Body of pancreas (tissue), 4 donors: ENCODE data around the gene SLC35D1. TPM values are rescaled to one million over a fixed set of nuclear protein-coding genes. Genes with fewer than 3 reads are reported as not detected.

Experiments used
- ATAC-seq: fragments of 150-250 bp; one replicate; pipeline ENCODE4 v1.9.1; 2016
- DNase-seq, 4 donors: peaks; one replicate each; pipeline ENCODE4 v3.0.0-alpha.2; 2019
- H3K27ac ChIP-seq, 4 donors: fragments of 200-600 bp; sonication (generic); 1 replicate in 3 of 4; 2 replicates in 1 of 4; pipeline versions ENCODE4 v1.5.1 to v1.6.1; 2016 to 2019; ENCODE audit warnings: mild to moderate bottlenecking in 1 of 4, mixed read lengths in 1 of 4, moderate library complexity in 1 of 4
- H3K27me3 ChIP-seq, 2 donors: fragments of 200-600 bp; sonication (generic); one replicate each; pipeline ENCODE4 v1.6.0; 2016; ENCODE audit warnings: mild to moderate bottlenecking in 1 of 2
- H3K36me3 ChIP-seq, 2 donors: fragments of 200-600 bp; sonication (generic); replicated peaks in 1 of 2; 2 replicates each; pipeline ENCODE4 v1.5.1; 2016; ENCODE audit warnings: low read depth in 2 of 2; ENCODE audit not compliant: insufficient read depth in 1 of 2
- H3K4me1 ChIP-seq: fragments of 200-600 bp; sonication (generic); one replicate; pipeline ENCODE4 v1.6.0; 2016
- H3K4me3 ChIP-seq, 2 donors: fragments of 200-600 bp; sonication (generic); 1 replicate in 1 of 2; 2 replicates in 1 of 2; pipeline ENCODE4 v1.5.1; 2016 to 2019
- H3K9me3 ChIP-seq, 3 donors: fragments of 200-600 bp; sonication (generic); 1 replicate in 2 of 3; 2 replicates in 1 of 3; pipeline ENCODE4 v1.5.1; 2016
- CTCF ChIP-seq, 7 experiments: fragments of 450-650 bp in 4 of 7; fragments of 200-600 bp in 3 of 7; sonication (generic) in 3 of 7; IDR thresholded peaks; one replicate each; pipeline ENCODE4 v1.5.1; 2016 to 2019; ENCODE audit warnings: antibody characterized with exemption in 7 of 7
- POLR2A ChIP-seq, 3 donors: fragments of 450-650 bp; IDR thresholded peaks; one replicate each; pipeline ENCODE4 v1.6.1; 2016; ENCODE audit warnings: antibody characterized with exemption in 3 of 3, mild to moderate bottlenecking in 2 of 3
- WGBS, 2 donors: methylation state at CpG; one replicate each; pipeline ENCODE4 v1.1.5; 2017; 5-methylcytosine and 5-hydroxymethylcytosine counted together
- intact Hi-C: fragments of 100-400 bp; cut with DNase I; formaldehyde crosslinking; loops from one replicate; pipeline ENCODE4 v1.15.1; 2023
- total RNA-seq, 2 donors: library from RNA; depleted of rRNA; stranded (reverse); fragments of >200 nt; gene quantifications; one replicate each; pipeline ENCODE4 v1.1.0, GENCODE V29; 2016

SLC35D1 gene
- total RNA-seq, 2 donors from 2014 or later, result 5.6 to 9.9 TPM

- 0% methylated on average over 28 of the region's 34 CpGs; no CpG with 5 or more reads in 1 of the 2 donors for WGBS, 2 donors
- TF ChIP-seq CTCF (IDR thresholded peaks at IDR 0.05), result peak in 1 of 7 experiments; percentile 3
- peak in 1 of 3 donors; percentile 85 for TF ChIP-seq POLR2A (IDR thresholded peaks at IDR 0.05)
- Histone ChIP-seq H3K27ac (peak overlapping the region; percentile 89 to 98 (median 94)), H3K36me3 (peaks cover 0 to 1% of the 10 kb centered on the region in 2 donors), H3K9me3 (no peaks in the 10 kb centered on the region), H3K27me3 (no peaks in the 10 kb centered on the region), H3K4me1 (peaks cover 7% of the 10 kb centered on the region), H3K4me3 (peak overlapping the region; percentile 37 to 61)
- ATAC-seq, result peak; percentile 91
- intact Hi-C loops, result no loop called here
- peak; percentile 71 to 81 (median 75) for DNase-seq
Measured at GRCh38 chr1:67053535-67053784, 488 bp downstream of the SLC35D1 start.

GRCh38 chr1:67052741-67053534 lies 1.0 kb downstream of the SLC35D1 start:
- H3K36me3 ChIP-seq, result peaks cover 0 to 1% of the 10 kb centered on the region in 2 donors
- intact Hi-C loops, result no loop called here
- no peak for TF ChIP-seq POLR2A (IDR thresholded peaks at IDR 0.05)
- TF ChIP-seq CTCF (IDR thresholded peaks at IDR 0.05), result no peak
- H3K9me3 ChIP-seq, result no peaks in the 10 kb centered on the region
- 1% methylated on average over 25 of the region's 25 CpGs for WGBS, 2 donors
- H3K4me1 ChIP-seq, result peaks cover 7% of the 10 kb centered on the region
- DNase-seq (peak; percentile 28 to 48 (median 38)), ATAC-seq (peak; percentile 34)
- no peaks in the 10 kb centered on the region for H3K27me3 ChIP-seq
- H3K27ac ChIP-seq, result peak overlapping the region; percentile 89 to 98 (median 94)
- H3K4me3 ChIP-seq, result peak overlapping the region; percentile 37 to 61

- TF ChIP-seq POLR2A (IDR thresholded peaks at IDR 0.05) (no peak), CTCF (IDR thresholded peaks at IDR 0.05) (no peak)
- H3K36me3 ChIP-seq, result peaks cover 0 to 1% of the 10 kb centered on the region in 2 donors
- ATAC-seq (no peak), DNase-seq (no peak)
- H3K27me3 ChIP-seq, result no peaks in the 10 kb centered on the region
- H3K9me3 ChIP-seq, result no peaks in the 10 kb centered on the region
- WGBS, 2 donors, result 34 to 39% methylated on average over 4 of the region's 4 CpGs
- H3K27ac ChIP-seq, result no peak overlapping the region
- intact Hi-C loops, result no loop called here
- H3K4me3 ChIP-seq, result no peak overlapping the region
- H3K4me1 ChIP-seq, result peaks cover 7% of the 10 kb centered on the region
Measured at GRCh38 chr1:67051196-67051595, 2.8 kb downstream of the SLC35D1 start.

GRCh38 chr1:67044631-67045270 lies 9.2 kb downstream of the SLC35D1 start:
- no peak overlapping the region for H3K4me3 ChIP-seq
- ATAC-seq (no peak), DNase-seq (no peak)
- H3K27me3 ChIP-seq, result no peaks in the 10 kb centered on the region
- H3K36me3 ChIP-seq, result peaks cover 0 to 8% of the 10 kb centered on the region in 2 donors
- intact Hi-C loops, result no loop called here
- no peaks in the 10 kb centered on the region for H3K9me3 ChIP-seq
- H3K27ac ChIP-seq, result no peak overlapping the region
- peaks cover 7% of the 10 kb centered on the region for H3K4me1 ChIP-seq
- no peak for TF ChIP-seq POLR2A (IDR thresholded peaks at IDR 0.05)
- TF ChIP-seq CTCF (IDR thresholded peaks at IDR 0.05), result no peak
- 95% methylated on average over 4 of the region's 4 CpGs for WGBS, 2 donors
